Measurements from ENCODE around the gene FSTL4. TPM values are rescaled to one million over a fixed set of nuclear protein-coding genes. Genes with fewer than 3 reads are reported as not detected.

FSTL4 gene
- total and polyA plus RNA-seq, 9 donors, result 0.07 to 0.22 (median 0.15) TPM; not detected in 4

- Histone ChIP-seq H3K36me3 (no peaks in the 10 kb centered on the region), H3K27ac (no peak overlapping the region), H3K27me3 (no peaks in the 10 kb centered on the region), H3K9me3 (no peaks in the 10 kb centered on the region), H3K4me1 (ENCODE audit: insufficient read depth) (no peaks in the 10 kb centered on the region), H3K4me3 (no peak overlapping the region)
- no peak for TF ChIP-seq EP300 (IDR thresholded peaks at IDR 0.05)
- DNase-seq, result no peak
- 61 to 65% (median 64%) methylated on average over 13 of the region's 13 CpGs for WGBS, 3 donors
- intact Hi-C loops (cut with DNase I), result no loop called here
These were observed 288.6 kb downstream of the FSTL4 start for GRCh38 chr5:133323494-133324457.

- Histone ChIP-seq H3K27ac (no peak overlapping the region), H3K9me3 (no peaks in the 10 kb centered on the region), H3K4me3 (no peak overlapping the region), H3K36me3 (no peaks in the 10 kb centered on the region), H3K4me1 (ENCODE audit: insufficient read depth) (no peaks in the 10 kb centered on the region), H3K27me3 (no peaks in the 10 kb centered on the region)
- TF ChIP-seq EP300 (IDR thresholded peaks at IDR 0.05), result no peak
- TF ChIP-seq POLR2A (IDR thresholded peaks at IDR 0.05), result no peak
- TF ChIP-seq CTCF (IDR thresholded peaks at IDR 0.05), result no peak
- intact Hi-C loops (cut with DNase I), result no loop called here
- 78 to 83% (median 80%) methylated on average over 5 of the region's 5 CpGs for WGBS, 3 donors
- DNase-seq, result no peak
These were observed 289.6 kb downstream of the FSTL4 start for GRCh38 chr5:133322743-133323142.

- intact Hi-C loops (cut with DNase I), result no loop called here
- DNase-seq, result no peak
- WGBS, 3 donors, result 42 to 47% (median 45%) methylated on average over 6 of the region's 6 CpGs
- no peak overlapping the region for H3K27ac ChIP-seq
- no peaks in the 10 kb centered on the region for H3K36me3 ChIP-seq
- H3K4me3 ChIP-seq, result no peak overlapping the region
- H3K9me3 ChIP-seq, result no peaks in the 10 kb centered on the region
- TF ChIP-seq EP300 (IDR thresholded peaks at IDR 0.05) (no peak), POLR2A (IDR thresholded peaks at IDR 0.05) (no peak), CTCF (IDR thresholded peaks at IDR 0.05) (no peak)
- H3K4me1 ChIP-seq (ENCODE audit: insufficient read depth), result no peaks in the 10 kb centered on the region
- H3K27me3 ChIP-seq, result no peaks in the 10 kb centered on the region
These were observed 290.4 kb downstream of the FSTL4 start for GRCh38 chr5:133321833-133322420.

- intact Hi-C loops (cut with DNase I), result no loop called here
- TF ChIP-seq EP300 (IDR thresholded peaks at IDR 0.05) (no peak), CTCF (IDR thresholded peaks at IDR 0.05) (no peak), POLR2A (IDR thresholded peaks at IDR 0.05) (no peak)
- H3K4me1 ChIP-seq (ENCODE audit: insufficient read depth), result no peaks in the 10 kb centered on the region
- H3K9me3 ChIP-seq, result no peaks in the 10 kb centered on the region
- 87 to 92% (median 91%) methylated on average over 13 of the region's 13 CpGs for WGBS, 3 donors
- H3K36me3 ChIP-seq, result no peaks in the 10 kb centered on the region
- no peak overlapping the region for H3K27ac ChIP-seq
- H3K27me3 ChIP-seq, result no peaks in the 10 kb centered on the region
- no peak for DNase-seq
- no peak overlapping the region for H3K4me3 ChIP-seq
These were observed 291.0 kb downstream of the FSTL4 start for GRCh38 chr5:133321286-133321832.

Measured in ovary (tissue), 9 donors.